Esophagus muscularis mucosa (tissue), 3 donors: ENCODE results near the gene DLK1.

ENCODE experiments used
- EP300 ChIP-seq: sonication (generic); formaldehyde crosslinking; IDR thresholded peaks from one replicate; pipeline ENCODE4 v1.6.1; 2017; ENCODE audit warnings: antibody characterized with exemption
- TF ChIP-seq, protein P1 (sequence below), 3 experiments: fragments of 200-600 bp in 2 of 3; fragments of 450-650 bp in 1 of 3; sonication (generic) in 2 of 3; IDR thresholded peaks; one replicate each; pipeline ENCODE4 v1.5.1; 2017 to 2019; ENCODE audit warnings: antibody characterized with exemption in 3 of 3, mild to moderate bottlenecking in 2 of 3, moderate library complexity in 1 of 3

DNA sequence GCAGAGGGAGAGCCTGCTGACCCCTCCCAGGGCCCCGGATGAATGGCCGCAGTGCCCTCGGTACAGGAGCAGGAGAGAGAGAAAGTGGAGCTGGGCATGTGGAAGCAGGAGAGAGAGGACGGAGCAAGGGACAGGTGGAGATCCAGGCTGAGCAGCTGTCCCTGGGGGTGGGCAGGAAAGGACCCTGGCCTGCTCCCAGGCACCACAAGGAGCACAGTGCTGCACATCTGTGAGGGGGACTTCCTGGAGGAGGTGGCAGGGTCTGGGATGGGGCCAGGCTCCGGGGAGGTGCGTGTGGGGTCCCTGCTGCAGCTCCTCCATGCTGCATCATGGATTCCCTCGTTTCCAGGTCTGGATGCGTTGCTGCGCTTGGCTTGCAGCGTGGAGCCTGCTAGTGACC is 13.0 kb upstream of the DLK1 start:
- TF ChIP-seq, protein P1, sequence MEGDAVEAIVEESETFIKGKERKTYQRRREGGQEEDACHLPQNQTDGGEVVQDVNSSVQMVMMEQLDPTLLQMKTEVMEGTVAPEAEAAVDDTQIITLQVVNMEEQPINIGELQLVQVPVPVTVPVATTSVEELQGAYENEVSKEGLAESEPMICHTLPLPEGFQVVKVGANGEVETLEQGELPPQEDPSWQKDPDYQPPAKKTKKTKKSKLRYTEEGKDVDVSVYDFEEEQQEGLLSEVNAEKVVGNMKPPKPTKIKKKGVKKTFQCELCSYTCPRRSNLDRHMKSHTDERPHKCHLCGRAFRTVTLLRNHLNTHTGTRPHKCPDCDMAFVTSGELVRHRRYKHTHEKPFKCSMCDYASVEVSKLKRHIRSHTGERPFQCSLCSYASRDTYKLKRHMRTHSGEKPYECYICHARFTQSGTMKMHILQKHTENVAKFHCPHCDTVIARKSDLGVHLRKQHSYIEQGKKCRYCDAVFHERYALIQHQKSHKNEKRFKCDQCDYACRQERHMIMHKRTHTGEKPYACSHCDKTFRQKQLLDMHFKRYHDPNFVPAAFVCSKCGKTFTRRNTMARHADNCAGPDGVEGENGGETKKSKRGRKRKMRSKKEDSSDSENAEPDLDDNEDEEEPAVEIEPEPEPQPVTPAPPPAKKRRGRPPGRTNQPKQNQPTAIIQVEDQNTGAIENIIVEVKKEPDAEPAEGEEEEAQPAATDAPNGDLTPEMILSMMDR (IDR thresholded peaks at IDR 0.05): no peak
- no peak for TF ChIP-seq EP300
